Esophagus muscularis mucosa (tissue), 4 donors: Measurements from ENCODE around the gene ELFN1. TPM values are rescaled to one million over a fixed set of nuclear protein-coding genes. Genes with fewer than 3 reads are reported as not detected.

ENCODE experiments used
- DNase-seq: peaks from one replicate; pipeline ENCODE4 v3.0.0-alpha.2; 2017; ENCODE audit errors: extremely low spot score
- H3K27ac ChIP-seq, 4 donors: fragments of 200-600 bp; sonication (generic); replicated peaks in 1 of 4; 1 replicate in 3 of 4; 2 replicates in 1 of 4; pipeline ENCODE4 v1.5.1; 2016 to 2019; ENCODE audit warnings: mild to moderate bottlenecking in 1 of 4
- H3K27me3 ChIP-seq, 4 donors: fragments of 200-600 bp; sonication (generic); one replicate each; pipeline versions ENCODE4 v1.5.1 to v1.6.0; 2016 to 2019
- H3K36me3 ChIP-seq, 4 donors: fragments of 200-600 bp; sonication (generic); one replicate each; pipeline ENCODE4 v1.5.1; 2016 to 2019
- H3K4me1 ChIP-seq, 4 donors: fragments of 200-600 bp; sonication (generic); one replicate each; pipeline ENCODE4 v1.5.1; 2016 to 2019
- H3K4me3 ChIP-seq, 4 donors: fragments of 200-600 bp; sonication (generic); 1 replicate in 2 of 4; 2 replicates in 2 of 4; pipeline ENCODE4 v1.5.1; 2016 to 2019; ENCODE audit warnings: mild to moderate bottlenecking in 4 of 4, moderate library complexity in 1 of 4
- H3K9me3 ChIP-seq, 4 donors: fragments of 200-600 bp; sonication (generic); 1 replicate in 3 of 4; 2 replicates in 1 of 4; pipeline ENCODE4 v1.5.1; 2016 to 2019
- EP300 ChIP-seq: sonication (generic); formaldehyde crosslinking; IDR thresholded peaks from one replicate; pipeline ENCODE4 v1.6.1; 2017; ENCODE audit warnings: antibody characterized with exemption
- POLR2A ChIP-seq: fragments of 450-650 bp; IDR thresholded peaks from one replicate; pipeline ENCODE4 v1.6.1; 2017; ENCODE audit warnings: antibody characterized with exemption, moderate library complexity, mild to moderate bottlenecking, low read depth
- POLR2AphosphoS5 ChIP-seq, 2 donors: sonication (generic); formaldehyde crosslinking; IDR thresholded peaks; one replicate each; pipeline ENCODE4 v1.6.1; 2017; ENCODE audit warnings: antibody characterized with exemption in 2 of 2
- WGBS: methylation state at CpG from one replicate; pipeline ENCODE4 v1.1.5; 2018; 5-methylcytosine and 5-hydroxymethylcytosine counted together
- intact Hi-C: fragments of 100-400 bp; cut with DNase I; formaldehyde crosslinking; loops from one replicate; pipeline ENCODE4 v1.15.1; 2023
- total RNA-seq, 4 donors: library from RNA; depleted of rRNA; stranded (reverse); fragments of >200 nt; gene quantifications; one replicate each; pipeline versions ENCODE4 v1.1.0 to v1.2.1, GENCODE V29; 2016
- TF ChIP-seq, protein P1 (sequence below), 3 experiments: fragments of 200-600 bp in 2 of 3; fragments of 450-650 bp in 1 of 3; sonication (generic) in 2 of 3; IDR thresholded peaks; one replicate each; pipeline ENCODE4 v1.5.1; 2017 to 2019; ENCODE audit warnings: antibody characterized with exemption in 3 of 3, mild to moderate bottlenecking in 2 of 3, moderate library complexity in 1 of 3

Gene ELFN1
- total RNA-seq, 4 donors from 2014 or later, result 0.86 to 3.3 (median 1.9) TPM

DNA sequence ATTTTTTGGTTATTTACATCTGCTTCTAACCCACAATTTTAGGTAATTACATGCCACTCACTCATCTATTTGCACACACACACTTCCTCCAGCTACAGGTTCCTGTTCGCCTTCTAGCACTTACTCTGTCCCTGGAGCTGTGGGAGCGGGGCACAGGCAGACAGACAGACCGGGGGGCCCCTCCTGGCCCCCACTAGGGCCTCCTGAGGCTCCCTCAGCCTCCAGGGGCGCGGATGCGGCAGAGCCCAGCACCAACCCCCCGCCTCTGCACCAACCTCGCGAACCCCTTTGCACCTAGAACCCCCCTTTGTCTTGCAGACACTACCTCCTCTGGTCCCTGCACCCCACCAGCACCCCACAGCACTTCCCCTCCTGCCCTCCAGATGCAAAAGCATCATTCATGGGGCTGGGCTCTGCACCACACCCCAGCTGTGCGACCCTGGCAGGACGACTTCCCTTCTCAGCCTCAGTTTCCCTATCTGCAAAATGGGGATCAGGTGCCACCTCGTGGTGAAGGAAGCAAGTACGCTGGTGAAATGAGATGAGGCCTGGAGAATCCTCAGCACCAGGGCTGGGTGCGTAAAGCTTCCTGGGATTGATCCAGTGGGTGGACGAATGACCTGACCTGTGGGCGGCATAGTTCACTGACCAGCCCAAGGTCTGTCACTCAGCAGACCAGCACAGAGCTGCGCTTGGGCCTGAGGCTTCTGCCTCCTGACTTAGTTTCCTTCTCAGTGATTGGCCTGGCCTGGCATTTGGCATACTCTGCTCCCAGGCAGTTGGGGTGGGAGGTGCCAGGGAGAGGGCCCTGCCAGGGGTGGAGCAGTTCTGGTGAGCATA lies 37.9 kb downstream of the ELFN1 start:
- no peak for DNase-seq
- Histone ChIP-seq H3K36me3 (peaks cover 0 to 18% (median 0%) of the 10 kb centered on the region in 4 donors), H3K27me3 (peaks cover 0 to 46% (median 0%) of the 10 kb centered on the region in 4 donors), H3K4me1 (no peaks in the 10 kb centered on the region), H3K4me3 (no peak overlapping the region), H3K9me3 (peaks cover 0 to 24% (median 11%) of the 10 kb centered on the region in 4 donors), H3K27ac (no peak overlapping the region)
- 81% methylated on average over 14 of the region's 17 CpGs for WGBS
- no peak for TF ChIP-seq POLR2AphosphoS5 (IDR thresholded peaks at IDR 0.05)
- no peak for TF ChIP-seq EP300
- TF ChIP-seq POLR2A, result no peak
- TF ChIP-seq, protein P1, sequence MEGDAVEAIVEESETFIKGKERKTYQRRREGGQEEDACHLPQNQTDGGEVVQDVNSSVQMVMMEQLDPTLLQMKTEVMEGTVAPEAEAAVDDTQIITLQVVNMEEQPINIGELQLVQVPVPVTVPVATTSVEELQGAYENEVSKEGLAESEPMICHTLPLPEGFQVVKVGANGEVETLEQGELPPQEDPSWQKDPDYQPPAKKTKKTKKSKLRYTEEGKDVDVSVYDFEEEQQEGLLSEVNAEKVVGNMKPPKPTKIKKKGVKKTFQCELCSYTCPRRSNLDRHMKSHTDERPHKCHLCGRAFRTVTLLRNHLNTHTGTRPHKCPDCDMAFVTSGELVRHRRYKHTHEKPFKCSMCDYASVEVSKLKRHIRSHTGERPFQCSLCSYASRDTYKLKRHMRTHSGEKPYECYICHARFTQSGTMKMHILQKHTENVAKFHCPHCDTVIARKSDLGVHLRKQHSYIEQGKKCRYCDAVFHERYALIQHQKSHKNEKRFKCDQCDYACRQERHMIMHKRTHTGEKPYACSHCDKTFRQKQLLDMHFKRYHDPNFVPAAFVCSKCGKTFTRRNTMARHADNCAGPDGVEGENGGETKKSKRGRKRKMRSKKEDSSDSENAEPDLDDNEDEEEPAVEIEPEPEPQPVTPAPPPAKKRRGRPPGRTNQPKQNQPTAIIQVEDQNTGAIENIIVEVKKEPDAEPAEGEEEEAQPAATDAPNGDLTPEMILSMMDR (IDR thresholded peaks at IDR 0.05), result no peak
- intact Hi-C loops, result no loop called here

DNA sequence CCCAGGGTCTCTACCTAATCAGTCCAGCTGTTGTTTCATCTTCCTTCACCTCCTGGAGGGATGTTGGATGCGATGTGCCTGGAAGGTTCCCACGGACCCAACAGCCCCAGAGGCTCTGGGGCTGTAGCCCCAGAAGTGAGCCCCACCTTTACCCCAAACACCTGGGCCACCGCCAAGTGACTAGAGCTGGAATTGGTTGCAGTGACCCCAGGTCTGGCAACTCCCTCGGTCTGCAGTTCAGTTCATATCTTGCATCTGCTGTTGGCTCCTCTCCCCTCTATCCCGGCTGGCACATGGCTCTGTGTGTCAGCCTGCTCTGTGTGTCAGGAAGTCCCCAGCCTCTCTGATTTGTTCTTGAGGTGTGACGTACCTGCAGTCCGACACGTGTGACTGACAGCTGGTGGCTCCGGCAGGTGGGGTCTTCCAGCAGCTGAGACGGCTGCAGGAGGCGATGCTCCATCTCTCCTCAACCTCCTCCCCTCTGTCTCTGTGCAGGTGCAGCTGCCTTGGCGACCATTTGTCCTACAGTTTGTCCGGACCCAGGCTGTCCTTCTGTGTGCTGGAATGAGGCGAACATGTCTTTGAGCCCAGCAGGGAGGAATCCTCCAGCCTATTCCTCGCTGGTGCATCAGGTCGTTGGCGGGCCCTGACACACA lies 38.6 kb downstream of the ELFN1 start:
- H3K4me3 ChIP-seq, result no peak overlapping the region
- WGBS, result 94% methylated on average over 14 of the region's 17 CpGs
- H3K4me1 ChIP-seq, result peaks cover 0 to 5% (median 0%) of the 10 kb centered on the region in 4 donors
- TF ChIP-seq, protein P1 (IDR thresholded peaks at IDR 0.05), result no peak
- TF ChIP-seq POLR2AphosphoS5 (IDR thresholded peaks at IDR 0.05), result no peak
- TF ChIP-seq POLR2A, result no peak
- no peak for TF ChIP-seq EP300
- H3K9me3 ChIP-seq, result peaks cover 0 to 16% (median 5%) of the 10 kb centered on the region in 4 donors
- H3K27ac ChIP-seq, result no peak overlapping the region
- no peak for DNase-seq
- H3K27me3 ChIP-seq, result peaks cover 0 to 49% (median 0%) of the 10 kb centered on the region in 4 donors
- H3K36me3 ChIP-seq, result peaks cover 0 to 18% (median 0%) of the 10 kb centered on the region in 4 donors
- intact Hi-C loops, result no loop called here

DNA sequence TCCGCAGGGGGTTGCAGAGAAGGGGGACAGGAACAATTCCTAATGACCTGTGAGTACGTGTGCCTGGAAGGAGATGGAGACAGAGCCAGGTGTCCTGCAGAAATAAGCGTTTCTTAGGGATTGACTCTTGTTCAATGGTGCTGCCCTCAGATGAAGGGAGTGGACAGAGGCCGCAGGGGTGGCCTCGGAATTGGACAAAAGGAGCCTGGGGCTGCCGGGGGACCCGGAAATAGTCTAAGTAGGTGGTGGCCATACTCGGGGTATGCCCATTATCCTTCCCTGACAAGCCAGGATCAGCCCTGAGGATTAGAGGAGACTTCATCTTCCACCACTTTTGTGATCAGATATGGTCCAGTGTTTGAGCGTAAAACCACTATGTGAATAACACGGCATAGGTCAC lies 39.2 kb downstream of the ELFN1 start:
- 97% methylated on average over 10 of the region's 10 CpGs for whole genome bisulfite sequencing
- TF ChIP-seq, protein P1 (IDR thresholded peaks at IDR 0.05), result no peak
- TF ChIP-seq POLR2AphosphoS5 (IDR thresholded peaks at IDR 0.05) (no peak), EP300 (no peak), POLR2A (no peak)
- no peak for DNase-seq
- Histone ChIP-seq H3K36me3 (peaks cover 0 to 18% (median 0%) of the 10 kb centered on the region in 4 donors), H3K9me3 (peaks cover 0 to 13% (median 5%) of the 10 kb centered on the region in 4 donors), H3K27ac (no peak overlapping the region), H3K4me1 (peaks cover 0 to 11% (median 0%) of the 10 kb centered on the region in 4 donors), H3K4me3 (no peak overlapping the region), H3K27me3 (peaks cover 0 to 49% (median 0%) of the 10 kb centered on the region in 4 donors)
- intact Hi-C loops, result no loop called here

- 88% methylated on average over 4 of the region's 4 CpGs for WGBS
- intact Hi-C loops, result no loop called here
- Histone ChIP-seq H3K36me3 (peaks cover 0 to 18% (median 0%) of the 10 kb centered on the region in 4 donors), H3K9me3 (peaks cover 0 to 13% (median 5%) of the 10 kb centered on the region in 4 donors), H3K27me3 (peaks cover 0 to 48% (median 0%) of the 10 kb centered on the region in 4 donors), H3K4me3 (no peak overlapping the region), H3K4me1 (peaks cover 0 to 14% (median 0%) of the 10 kb centered on the region in 4 donors), H3K27ac (no peak overlapping the region)
- DNase-seq, result no peak
- TF ChIP-seq, protein P1 (IDR thresholded peaks at IDR 0.05), result peak in 2 of 3 experiments; percentile 9 to 17
- no peak for TF ChIP-seq POLR2A
- no peak for TF ChIP-seq EP300
- TF ChIP-seq POLR2AphosphoS5 (IDR thresholded peaks at IDR 0.05), result no peak
Observed at GRCh38 chr7:1709900-1710299, 39.8 kb downstream of the ELFN1 start.
